NB4 (cell line): ENCODE measurements around the gene SFN.
A peak's percentile ranks its signal among the peaks of the same experiment; 100 is the strongest.

Source experiments
- DNase-seq: peaks from one replicate; pipeline ENCODE4 v3.0.0; 2010; ENCODE audit warnings: low read depth
- H3K4me3 ChIP-seq: one replicate; pipeline ENCODE4 v1.5.1; 2011; ENCODE audit warnings: mild to moderate bottlenecking, low read depth, low read length, moderate library complexity
- MYC ChIP-seq: IDR thresholded peaks from 2 replicates; pipeline ENCODE4 v1.6.1; 2011; ENCODE audit warnings: low read depth, low read length
- POLR2A ChIP-seq: IDR thresholded peaks from 2 replicates; pipeline ENCODE4 v1.6.1; 2011; ENCODE audit warnings: mild to moderate bottlenecking; ENCODE audit not compliant: insufficient read length; ENCODE audit errors: extremely low read depth
- TF ChIP-seq, protein P1 (sequence below): IDR thresholded peaks from one replicate; pipeline ENCODE4 v1.5.1; 2012; ENCODE audit warnings: low read depth, low read length
- TF ChIP-seq, protein P2 (sequence below): IDR thresholded peaks from 2 replicates; pipeline ENCODE4 v1.6.1; 2011; ENCODE audit warnings: low read depth, low read length

Gene SFN

DNA sequence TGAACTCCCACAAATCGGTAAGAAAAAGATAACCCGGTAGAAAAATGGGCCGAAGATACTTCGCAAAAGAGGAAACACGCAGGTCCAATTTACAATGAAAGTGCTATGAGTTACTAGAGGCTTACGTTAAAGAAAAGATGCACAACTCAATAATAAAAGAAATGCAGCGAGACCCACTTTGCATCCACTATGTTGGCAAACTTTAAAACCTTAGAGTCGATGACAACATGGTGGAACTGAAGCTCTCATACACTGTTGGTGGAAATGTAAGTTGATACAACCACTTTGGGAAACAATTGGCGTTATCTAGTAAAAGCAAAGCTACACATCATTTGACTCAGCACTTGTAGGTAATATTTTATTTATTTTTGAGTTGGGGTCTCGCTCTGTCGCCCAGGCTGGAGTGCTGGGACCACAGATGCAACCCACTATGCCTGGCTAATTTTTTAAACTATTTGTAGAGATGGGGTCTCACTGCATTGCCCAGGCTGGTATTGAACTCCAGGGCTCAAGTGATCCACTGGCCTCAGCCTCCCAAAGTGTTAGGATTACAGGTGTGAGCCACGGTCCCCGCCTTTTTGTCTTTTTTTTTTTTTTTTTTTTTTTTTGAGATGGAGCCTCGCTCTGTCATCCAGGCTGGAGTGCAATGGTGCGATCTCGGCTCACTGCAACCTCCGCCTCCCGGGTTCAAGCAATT lies 38.0 kb downstream of the SFN start:
- TF ChIP-seq POLR2A = no peak
- peak overlapping the region; percentile 80 for H3K4me3 ChIP-seq
- no peak for DNase-seq

DNA sequence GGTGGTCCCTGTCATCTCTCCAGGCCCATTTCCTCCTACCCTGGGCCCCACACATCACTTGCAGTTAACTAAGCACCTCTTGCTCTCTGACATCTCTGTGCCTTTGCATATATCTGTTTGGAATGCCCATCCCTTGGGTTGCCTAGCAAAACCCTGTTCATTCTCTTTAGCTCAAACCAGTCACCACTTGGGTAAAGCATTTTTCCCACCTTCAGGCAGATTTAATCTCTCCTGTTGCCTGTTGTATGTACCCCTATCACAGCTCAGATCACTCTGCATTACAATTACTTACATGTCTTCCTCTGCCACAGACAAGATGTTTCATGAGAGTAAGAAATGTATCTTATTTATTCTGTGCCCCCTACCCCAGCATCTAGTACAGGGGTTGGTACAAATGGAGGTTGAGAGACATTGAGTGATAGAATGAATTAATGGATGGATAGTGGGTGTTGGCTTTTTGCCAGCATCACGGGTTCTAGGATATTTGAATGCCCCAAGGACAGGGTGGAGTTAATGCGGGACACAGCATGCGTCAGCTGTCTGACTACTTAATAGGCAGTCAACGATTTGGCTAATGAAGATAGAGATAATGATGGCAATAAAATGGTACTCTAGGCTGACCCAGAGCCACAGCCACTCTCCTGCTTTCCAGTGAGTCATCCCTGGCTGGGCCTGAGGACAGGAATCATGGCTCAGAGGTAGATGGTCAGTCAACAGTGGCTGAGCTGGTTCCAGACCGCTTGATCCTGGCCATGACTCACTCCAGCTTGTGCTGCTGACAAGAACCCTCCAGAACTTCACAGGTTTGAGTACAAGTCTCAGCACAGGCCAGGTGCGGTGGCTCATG lies 44.3 kb downstream of the SFN start:
- DNase-seq = no peak
- no peak overlapping the region for H3K4me3 ChIP-seq
- TF ChIP-seq POLR2A = no peak
- TF ChIP-seq, protein P1, sequence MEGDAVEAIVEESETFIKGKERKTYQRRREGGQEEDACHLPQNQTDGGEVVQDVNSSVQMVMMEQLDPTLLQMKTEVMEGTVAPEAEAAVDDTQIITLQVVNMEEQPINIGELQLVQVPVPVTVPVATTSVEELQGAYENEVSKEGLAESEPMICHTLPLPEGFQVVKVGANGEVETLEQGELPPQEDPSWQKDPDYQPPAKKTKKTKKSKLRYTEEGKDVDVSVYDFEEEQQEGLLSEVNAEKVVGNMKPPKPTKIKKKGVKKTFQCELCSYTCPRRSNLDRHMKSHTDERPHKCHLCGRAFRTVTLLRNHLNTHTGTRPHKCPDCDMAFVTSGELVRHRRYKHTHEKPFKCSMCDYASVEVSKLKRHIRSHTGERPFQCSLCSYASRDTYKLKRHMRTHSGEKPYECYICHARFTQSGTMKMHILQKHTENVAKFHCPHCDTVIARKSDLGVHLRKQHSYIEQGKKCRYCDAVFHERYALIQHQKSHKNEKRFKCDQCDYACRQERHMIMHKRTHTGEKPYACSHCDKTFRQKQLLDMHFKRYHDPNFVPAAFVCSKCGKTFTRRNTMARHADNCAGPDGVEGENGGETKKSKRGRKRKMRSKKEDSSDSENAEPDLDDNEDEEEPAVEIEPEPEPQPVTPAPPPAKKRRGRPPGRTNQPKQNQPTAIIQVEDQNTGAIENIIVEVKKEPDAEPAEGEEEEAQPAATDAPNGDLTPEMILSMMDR = no peak

DNA sequence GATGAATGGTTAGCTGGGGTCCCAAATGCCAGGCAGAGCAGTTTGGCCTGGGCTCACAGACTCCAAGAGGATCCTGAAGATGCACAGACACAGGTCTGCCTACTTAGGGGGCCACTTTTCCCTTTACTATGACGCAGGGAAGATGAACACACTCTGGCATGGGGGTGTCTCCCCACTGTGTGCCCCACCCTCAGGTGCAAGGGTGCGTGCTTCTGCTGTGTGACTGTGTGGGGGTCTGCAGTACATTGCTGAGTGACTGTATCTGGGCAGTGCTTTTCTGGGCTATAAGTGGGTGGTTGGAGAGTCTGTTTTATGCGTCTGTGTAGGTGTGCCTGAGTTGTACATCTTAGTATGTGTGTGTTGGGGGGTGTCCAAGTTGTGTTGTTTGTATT lies 47.0 kb downstream of the SFN start:
- no peak for DNase-seq
- TF ChIP-seq MYC = no peak
- no peak for TF ChIP-seq POLR2A
- TF ChIP-seq, protein P1 = no peak
- TF ChIP-seq, protein P2, sequence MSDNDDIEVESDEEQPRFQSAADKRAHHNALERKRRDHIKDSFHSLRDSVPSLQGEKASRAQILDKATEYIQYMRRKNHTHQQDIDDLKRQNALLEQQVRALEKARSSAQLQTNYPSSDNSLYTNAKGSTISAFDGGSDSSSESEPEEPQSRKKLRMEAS = no peak
- no peak overlapping the region for H3K4me3 ChIP-seq

DNA sequence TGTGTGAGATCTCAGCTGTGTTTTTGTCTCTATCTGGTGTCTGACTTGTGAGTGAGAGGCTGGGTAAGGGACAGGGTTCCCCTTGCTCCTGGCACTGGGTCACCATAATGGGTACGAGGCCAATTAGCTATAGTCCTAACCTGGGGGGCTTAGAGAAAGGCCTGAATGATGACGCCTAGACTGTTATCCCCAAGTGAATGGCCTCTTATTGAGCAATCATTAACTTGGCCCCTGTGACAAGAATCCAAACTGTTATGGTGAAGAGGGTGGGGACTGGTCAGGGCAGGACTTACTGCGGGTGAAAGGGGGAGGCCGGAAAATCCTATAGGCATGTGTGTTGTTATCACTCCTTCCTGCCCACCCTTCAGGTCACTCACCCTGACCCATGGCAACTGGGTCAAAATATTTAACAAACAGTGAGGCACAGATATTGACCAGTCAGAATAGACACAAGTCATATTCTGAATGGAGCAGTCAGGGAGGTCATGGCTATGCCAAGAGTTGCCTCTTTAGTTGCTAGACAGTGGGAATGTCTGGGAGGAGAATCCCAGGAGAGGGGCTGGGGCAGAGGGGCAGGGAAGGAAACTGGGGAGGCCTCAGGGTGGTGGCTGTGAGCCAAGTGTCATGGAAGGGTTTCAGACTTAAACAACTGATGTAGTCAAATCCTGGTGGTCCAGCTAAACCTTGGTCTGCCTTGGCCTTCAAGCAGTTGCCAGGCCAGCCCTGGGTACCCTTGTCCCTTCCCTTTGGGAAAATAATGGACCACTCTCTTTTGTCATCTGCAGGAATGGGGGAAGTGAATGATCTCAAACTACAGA lies 47.6 kb downstream of the SFN start:
- TF ChIP-seq, protein P2 = no peak
- TF ChIP-seq, protein P1 = no peak
- TF ChIP-seq POLR2A (no peak), MYC (no peak)
- no peak overlapping the region for H3K4me3 ChIP-seq
- no peak for DNase-seq

DNA sequence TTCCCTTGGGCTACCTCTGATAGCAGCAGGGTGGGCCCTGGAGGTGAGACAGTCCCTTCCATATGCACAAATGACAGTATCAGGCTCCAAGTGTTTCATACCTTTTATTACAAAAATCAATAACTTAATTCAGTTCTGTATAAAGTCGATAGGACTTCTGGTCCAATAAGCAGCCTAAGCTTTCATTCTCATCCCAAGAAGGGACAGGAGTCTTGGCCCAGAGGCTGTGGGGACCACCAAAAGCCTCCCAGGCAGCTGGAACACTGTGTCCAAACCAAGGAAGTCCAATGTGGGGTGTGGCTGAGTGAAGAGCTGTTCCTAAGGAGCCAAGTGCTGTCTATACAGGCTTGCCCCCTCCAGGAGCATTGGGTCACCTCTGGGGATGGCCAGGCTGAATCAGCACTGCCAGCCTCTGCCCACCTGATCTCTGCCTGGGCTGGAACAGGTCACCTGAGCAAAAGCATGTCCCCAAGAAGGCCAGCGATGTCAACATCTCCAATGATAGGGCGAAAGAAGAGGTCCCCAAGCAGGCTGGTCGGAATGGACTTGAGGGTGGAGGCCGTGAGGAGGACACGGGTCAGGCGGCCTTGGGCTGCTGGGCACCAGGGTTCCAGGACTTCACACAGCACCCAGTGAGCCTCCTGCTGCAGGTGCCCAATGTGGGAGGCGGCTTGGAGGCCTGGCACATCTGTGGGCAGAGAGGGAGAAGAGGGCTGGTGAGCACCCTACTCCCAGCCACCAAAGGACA lies 48.6 kb downstream of the SFN start:
- H3K4me3 ChIP-seq = no peak overlapping the region
- no peak for DNase-seq
- no peak for TF ChIP-seq POLR2A
- TF ChIP-seq, protein P2 = no peak
- TF ChIP-seq MYC = no peak

DNA sequence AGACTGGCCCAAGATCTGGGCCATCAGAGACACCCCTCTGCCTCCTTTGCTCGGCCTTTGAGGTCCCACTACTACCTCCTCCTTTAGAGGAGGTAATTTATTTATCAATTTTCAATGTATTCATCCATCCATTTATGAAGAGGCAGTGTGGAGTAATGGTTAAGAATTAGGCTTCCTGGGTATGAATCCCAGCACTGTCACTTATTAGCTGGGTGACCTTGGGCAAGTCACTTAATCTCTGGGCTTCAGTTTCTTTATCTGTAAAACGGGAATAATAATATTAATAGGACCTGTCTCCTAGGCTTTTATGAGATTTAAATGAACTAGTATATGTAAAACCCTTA lies 49.2 kb downstream of the SFN start:
- H3K4me3 ChIP-seq = no peak overlapping the region
- TF ChIP-seq MYC (no peak), POLR2A (no peak)
- TF ChIP-seq, protein P2 = no peak
- TF ChIP-seq, protein P1 = no peak
- DNase-seq = no peak
